GM21367 (cell line): ENCODE data around the gene CYP4F2.
"Not testable (repeated sequence)": the region's sequence is repeated elsewhere in the genome, so short reads cannot be mapped to it uniquely, and the experiment has no call there.

ENCODE experiments used
- ATAC-seq: cut with Tn5 transposase; IDR thresholded peaks from one replicate; pipeline ENCODE4 v1.9.1; 2021; ENCODE audit not compliant: unreplicated experiment

The CYP4F2 gene

DNA sequence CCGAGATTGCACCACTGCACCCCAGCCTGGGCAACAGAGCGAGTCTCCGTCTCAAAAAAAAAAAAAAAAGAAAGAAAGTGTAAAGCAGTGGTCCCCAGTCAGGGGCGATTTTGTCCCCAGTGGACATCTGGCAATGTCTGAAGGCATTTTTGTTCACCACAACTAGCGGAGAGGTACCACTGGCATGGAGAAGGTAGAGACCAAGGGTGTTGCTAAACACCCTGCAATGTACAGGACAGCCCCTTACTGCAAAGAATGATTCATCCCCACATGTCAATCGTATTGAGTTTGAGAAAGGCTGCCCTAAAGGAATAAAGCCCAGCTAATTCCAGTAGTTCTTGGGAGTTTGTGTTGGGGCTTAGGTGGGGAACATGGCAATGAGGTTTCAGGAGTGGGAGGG lies 38.7 kb downstream of the CYP4F2 start:
- no peak for ATAC-seq

DNA sequence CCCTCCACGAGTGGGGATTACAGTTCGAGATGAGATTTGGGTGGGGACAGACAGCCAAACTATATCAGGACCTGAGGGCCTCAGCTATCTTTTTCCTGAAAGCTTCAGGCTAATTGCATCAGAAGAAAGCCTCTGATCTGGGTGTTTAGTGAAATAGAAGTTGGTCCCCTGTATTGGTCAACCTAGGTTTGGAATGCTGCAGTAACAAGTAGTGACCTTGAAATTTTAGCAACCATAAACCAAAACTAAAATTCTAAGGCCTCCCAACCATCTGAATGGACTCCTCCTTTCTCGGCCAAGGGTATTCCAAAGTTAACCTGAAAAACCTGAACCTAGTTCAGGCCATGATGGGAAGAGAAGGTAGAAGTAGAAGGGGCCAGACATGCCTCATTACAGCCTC lies 47.5 kb downstream of the CYP4F2 start:
- no peak for ATAC-seq

DNA sequence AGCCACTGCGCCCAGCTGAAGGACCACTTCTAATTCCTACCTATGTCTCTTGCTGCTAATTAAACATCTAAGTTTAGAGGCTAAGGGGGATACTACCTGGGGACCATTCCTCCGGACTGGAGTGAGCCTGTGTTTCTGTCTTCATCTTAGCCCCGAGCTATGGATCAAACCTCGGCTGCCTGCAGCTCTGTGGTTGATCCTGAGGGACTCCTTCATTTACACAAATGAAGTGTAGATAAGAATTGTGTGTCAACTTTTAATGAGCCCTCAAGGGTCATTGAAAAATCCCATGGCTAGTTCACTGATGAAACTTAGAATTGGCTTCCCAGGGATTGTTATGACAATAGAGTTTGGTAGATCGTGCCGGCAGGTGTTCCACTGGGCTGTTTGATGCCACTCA lies 51.0 kb downstream of the CYP4F2 start:
- ATAC-seq, result no peak

DNA sequence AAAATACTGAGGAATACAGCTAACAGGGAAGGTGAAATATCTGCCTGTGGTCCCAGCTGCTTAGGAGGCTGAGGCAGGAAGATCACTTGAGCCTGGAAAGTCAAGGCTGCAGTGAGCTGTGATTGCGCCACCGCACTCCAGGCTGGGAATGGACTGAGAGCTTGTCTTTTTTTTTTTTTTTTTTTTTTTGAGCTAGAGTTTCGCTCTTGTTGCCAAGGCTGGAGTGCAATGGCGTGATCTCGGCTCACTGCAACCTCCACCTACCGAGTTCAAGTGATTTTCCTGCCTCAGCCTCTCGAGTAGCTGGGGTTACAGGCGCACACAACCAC lies 54.0 kb downstream of the CYP4F2 start:
- not testable (repeated sequence) for ATAC-seq

DNA sequence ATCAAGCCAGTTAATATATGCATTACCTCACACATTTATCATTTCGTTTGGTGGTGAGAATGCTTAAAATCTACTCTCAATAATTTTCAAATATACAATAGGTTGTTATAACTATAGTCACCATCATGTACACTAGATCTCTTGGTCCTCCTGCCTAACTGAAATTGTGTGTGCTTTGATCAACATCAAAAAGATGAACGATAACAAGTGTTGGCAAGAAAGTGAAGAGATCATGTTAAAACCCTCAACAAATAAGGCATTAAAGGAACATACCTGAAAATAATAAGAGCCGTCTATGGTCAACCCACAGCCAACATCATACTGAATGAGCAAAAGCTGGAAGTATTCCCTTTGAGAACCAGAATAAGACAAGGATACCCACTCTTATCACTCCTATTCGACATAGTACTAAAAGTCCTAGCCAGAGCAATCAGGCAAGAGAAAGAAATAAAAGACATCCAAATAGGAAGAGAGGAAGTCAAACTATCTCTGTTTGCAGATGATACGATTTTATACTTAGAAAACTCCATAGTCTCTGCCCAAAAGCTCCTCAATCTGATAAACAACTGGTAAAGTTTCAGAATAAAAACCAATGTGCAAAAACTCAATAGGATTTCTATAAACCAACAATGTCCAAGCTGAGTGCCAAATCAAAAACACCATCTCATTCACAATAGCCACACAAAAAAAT lies 54.5 kb downstream of the CYP4F2 start:
- no peak for ATAC-seq

DNA sequence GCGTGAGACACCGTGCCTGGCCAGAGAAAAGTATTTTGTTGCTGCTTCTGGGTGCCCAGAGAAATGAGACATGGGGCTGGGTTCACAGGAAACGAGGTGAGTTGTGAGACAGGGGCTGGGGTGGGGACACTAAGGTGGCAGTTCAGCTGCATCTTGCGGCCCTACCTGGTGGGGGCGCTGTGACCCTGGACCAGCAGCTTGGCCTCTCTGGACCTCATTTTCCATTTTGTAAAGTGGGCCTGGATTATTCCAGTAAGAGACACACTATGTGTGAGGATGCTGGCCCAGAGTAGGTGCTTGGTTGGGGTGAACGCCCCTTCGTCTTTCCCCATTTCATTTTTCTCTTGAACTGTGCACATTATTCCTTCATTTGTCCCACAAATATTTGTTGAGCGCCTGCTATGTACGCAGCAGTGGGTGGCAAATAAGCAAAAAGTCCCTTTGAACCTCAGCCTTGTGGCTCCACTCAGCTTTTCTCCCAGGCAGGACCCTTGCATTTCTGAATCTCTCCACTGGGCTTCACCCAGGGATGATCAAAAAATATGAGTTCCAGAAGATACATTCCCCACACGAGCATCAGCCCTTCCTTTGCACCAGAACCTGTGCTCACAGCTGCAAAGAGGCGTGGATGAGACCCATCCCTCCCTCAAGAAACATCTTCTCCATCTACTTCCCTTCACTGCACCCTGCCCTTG lies 55.9 kb downstream of the CYP4F2 start:
- no peak for ATAC-seq

DNA sequence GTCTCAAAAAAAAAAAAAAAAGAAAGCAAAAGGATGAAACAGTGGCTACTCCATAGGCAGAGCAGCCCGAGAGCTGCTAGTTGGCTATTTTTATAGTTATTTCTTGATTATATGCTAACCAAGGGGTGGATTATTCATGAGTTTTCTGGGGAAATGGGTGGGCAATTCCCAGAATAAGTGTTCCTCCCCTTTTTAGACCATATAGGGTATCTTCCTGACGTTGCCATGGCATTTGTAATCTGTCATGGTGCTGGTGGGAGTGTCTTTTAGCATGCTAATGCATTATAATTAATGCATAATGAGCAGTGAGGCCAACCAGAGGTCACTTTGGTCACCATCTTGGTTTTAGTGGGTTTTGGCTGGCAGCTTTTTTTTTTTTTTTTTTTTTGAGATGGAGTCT lies 57.0 kb downstream of the CYP4F2 start:
- no peak for ATAC-seq

DNA sequence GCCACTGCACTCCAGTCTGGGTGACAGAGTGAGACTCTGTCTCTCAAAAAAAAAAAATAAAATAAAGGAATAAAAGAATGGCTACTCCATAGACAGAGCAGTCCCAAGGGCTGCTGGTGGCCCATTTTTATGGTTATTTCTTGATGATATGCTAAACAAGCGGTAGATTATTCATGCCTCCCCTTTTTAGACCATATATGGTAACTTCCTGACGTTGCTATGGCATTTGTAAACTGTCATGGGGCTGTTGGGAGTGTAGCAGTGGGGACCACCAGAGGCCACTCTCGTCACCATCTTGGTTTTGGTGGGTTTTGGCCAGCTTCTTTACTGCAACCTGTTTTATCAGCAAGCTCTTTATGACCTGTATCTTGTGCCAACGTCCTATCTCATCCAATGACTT lies 58.0 kb downstream of the CYP4F2 start:
- not testable (repeated sequence) for ATAC-seq

DNA sequence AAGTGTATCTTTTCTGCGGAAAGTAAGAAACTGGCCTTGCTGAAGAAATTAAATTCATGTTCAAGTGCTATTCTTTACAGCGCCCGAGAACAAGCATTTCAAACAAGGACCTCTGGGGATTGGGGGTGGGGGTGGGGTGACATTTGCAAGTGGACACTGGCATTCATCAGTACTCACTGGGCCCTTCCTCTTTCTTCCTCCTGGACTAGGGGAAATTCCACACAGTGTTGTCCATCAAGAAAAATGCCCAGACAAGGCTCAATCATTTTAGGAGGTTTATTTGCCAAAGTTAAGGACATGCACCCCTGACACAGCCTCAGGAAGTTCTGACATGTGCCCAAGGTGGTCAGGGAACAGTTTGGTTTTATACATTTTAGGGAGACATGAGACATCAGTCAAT lies 59.5 kb downstream of the CYP4F2 start:
- no peak for ATAC-seq

DNA sequence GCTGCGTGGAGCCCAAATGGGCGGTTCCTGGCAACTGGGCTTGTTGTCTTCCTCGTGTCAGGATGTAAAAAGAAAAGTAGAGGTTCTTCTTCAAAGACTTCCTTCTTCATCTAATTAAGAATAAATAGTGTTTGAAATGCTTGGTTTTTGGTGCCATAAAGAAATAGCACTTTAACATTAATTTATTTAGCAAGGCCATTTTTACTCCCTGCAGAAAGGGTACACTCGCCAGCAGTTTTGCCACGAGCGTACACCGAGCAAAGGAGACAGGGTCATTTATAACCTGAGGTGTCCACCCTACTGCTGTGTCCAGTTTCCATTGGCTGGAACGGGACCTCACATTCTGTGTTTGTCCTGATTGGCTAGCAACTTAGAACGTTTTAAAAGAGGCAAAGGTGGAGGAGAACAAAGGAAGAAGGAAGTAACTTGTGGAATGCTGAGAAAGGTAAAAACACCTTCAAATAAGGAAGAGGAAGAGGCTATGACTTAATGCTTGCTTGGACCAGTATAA lies 60.6 kb downstream of the CYP4F2 start:
- no peak for ATAC-seq

DNA sequence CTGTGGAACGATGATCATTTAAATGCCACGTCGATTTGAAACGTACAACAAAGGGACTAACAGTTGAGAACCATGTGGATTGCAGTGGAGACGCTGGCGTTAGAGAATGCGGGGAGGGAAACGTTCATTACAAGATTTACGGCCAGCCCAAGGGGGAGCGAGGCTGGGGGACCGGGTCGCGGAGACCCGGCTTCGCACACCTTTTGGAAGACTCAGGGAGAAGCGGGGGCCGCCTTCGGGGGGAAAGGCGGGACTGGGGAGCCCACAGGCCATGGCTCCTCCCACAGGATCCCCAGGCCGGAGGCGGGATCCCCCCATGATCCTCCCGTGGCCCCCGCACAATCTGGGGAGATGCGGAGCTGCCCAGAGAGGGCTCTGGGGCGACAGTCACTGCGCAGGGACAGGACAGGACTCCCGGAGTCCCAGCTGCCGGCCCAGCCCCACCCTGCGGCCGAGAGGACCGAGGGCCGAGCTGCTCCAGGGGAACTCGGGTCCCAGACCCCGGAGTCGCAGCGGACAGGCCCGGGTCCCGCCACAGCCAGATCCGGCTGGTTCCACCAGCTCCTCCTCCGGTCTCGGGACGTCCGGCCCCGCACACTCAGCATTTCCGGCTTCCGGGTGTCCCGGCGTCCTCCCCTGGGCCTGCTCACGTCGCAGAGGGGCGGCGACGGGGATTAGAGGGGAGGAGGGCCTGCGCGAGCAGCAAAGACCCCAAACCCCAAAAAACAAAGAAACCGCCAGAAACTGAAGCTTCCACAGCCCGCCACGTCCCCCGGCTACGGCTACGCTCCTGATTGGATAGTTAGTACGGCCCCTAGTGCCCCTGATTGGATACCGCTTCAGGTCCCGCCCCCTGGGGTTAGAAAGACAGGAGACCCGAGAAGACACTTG lies 61.3 kb downstream of the CYP4F2 start:
- peak; percentile 89 for ATAC-seq

DNA sequence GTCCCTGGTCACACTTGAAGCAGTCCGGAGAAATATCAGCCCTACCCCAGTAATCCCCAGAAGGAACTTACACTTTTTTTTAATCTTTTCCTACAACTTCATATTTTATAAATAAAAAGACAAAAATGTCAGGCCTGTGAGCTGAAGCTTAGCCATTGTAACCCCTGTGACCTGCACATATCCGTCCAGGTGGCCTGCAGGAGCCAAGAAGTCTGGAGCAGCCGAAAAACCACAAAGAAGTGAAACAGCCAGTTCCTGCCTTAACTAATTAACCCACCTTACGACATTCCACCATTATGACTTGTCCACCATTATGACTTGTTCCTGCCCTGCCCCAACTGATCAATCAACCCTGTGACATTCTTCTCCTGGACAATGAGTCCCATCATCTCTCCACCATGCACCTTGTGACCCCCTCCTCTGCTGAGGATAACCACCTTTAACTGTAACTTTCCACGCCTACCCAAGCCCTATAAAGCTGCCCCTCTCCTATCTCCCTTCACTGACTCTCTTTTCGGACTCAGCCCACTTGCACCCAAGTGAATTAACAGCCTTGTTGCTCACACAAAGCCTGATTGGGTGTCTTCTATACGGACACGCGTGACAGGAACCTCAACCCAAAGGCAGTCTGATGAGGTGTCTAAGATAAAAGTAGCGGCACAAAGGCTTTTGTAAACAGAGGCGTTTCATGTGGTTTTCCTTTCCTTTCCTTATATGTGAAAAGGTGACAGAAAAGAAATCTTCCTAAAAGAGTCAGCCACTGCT lies 62.1 kb downstream of the CYP4F2 start:
- ATAC-seq, result not testable (repeated sequence)

DNA sequence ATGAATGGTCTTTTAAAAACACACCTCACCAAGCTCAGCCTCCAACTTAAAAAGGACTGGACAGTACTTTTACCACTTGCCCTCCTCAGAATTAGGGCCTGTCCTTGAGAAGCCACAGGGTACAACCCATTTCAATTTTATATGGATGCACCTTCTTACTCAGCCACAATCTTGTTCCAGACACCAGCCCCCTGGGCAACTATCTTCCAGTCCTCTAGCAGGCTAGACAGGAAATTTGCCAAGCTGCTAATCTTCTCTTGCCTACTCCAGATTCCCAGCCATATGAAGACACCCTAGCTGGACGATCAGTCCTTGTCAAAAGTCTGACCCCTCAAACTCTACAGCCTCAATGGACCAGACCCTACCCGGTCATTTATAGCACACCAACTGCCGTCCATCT lies 63.6 kb downstream of the CYP4F2 start:
- not testable (repeated sequence) for ATAC-seq

DNA sequence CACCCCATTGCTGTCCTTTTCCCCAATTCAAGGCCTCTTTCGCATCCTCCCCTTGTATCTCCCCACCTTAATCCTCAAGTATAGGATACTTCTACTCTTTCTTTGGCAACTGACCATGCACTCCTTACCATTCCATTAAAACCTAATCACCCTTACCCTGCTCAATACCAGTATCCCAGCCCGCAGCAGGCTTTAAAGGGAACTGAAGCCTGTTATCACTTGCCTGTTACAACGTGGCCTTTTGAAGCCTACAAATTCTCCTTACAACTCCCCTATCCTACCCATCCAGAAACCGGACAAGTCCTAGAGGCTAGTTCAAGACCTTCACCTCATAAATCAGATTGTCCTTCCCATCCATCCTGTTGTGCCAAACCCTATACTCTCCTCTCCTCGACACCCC lies 66.2 kb downstream of the CYP4F2 start:
- ATAC-seq, result no peak

DNA sequence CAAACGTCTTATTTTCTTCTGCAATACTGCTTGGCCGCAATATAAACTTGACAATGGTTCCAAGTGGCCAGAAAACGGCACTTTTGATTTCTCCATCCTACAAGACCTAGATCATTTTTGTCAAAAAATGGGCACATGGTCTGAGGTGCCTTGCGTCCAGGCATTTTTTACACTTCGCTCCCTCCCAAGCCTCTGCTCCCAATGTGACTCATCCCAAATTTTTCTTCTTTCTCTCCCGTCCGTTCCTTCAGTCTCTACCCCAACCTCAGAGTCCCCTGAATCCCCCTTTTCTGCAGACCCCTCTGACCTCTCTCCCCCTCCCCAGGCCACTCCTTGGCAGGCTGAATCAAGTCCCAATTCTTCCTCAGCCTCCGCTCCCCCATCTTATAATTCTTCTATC lies 68.1 kb downstream of the CYP4F2 start:
- no peak for ATAC-seq

DNA sequence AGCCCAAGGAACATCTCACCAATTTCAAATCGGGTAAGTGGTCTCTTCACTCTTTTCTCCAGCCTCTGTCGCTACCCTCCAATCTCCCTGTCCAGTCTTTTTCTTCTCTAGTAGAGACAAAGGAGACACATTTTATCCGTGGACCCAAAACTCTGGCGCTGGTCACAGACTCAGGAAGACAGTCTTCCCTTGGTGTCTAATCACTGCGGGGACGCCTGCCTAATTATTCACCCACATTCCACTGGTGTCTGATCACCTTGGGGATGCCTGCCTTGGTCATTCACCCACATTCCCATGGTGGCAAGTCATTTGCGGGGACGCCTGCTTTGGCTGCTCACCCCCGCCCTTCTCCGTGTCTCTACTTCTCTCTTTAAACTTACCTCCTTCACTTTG lies 68.6 kb downstream of the CYP4F2 start:
- ATAC-seq, result no peak

DNA sequence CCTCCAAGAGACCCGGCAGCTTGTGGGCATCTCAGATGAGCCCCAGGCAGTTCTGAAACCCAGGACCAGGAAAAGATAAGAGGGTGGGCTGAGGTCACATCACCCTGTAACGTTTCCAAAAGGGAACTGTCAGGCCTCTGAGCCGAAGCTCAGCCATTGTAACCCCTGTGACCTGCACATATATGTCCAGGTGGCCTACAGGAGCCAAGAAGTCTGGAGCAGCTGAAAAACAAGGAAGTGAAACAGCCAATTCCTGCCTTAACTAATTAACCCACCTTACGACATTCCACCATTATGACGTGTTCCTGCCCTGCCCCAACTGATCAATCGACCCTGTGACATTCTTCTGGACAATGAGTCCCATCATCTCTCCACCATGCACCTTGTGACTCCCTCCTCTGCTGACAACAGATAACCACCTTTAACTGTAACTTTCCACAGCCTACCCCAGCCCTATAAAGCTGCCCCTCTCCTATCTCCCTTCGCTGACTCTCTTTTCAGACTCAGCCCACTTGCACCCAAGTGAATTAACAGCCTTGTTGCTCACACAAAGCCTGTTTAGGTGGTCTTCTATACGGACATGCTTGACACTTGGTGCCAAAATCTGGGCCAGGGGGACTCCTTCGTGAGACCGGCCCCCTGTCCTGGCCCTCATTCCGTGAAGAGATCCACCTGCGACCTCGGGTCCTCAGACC lies 69.1 kb downstream of the CYP4F2 start:
- not testable (repeated sequence) for ATAC-seq

DNA sequence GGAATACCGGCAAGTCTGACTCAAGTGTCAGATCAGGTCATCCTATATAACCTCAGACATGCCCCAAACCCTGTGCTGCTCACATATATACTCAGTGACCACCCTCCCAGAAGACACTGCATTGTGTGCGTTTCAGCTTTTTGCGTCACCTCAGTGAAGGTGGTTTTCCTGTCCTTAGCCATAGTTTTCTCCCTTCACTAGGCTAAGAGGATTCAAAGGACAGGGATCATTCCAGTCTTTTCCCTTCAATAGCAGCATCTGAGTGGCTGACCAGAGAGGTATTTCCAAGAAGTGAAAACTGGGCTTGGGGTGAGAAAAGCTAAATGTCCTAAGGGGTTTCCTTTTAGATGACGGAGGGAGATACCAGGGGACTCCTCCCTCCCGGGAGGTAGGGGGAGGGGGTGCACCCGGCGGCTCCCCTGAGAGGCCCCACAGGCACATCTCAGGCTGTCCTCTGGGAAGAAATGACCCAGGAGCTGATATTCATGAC lies 69.7 kb downstream of the CYP4F2 start:
- ATAC-seq, result no peak
